Left renal cortex interstitium (tissue), 4 donors: ENCODE data around the gene CFAP107. TPM values are rescaled to one million over a fixed set of nuclear protein-coding genes. Genes with fewer than 3 reads are reported as not detected.
"Not testable (repeated sequence)": the region's sequence is repeated elsewhere in the genome, so short reads cannot be mapped to it uniquely, and the experiment has no call there.

Source experiments
- DNase-seq, 4 donors: peaks; one replicate each; pipeline ENCODE4 v3.0.0-alpha.2; 2013; ENCODE audit warnings: low read depth in 4 of 4, low spot score in 2 of 4, missing footprints in 1 of 4
- polyA plus RNA-seq, 4 donors: library from polyadenylated mRNA; unstranded; fragments of 120-200 nt; gene quantifications; one replicate each; pipeline ENCODE4 v1.2.1, GENCODE V29; 2013; ENCODE audit not compliant: insufficient read length in 4 of 4

The CFAP107 gene
- polyA plus RNA-seq, 4 donors: 0.68 to 1.1 (median 0.79) TPM

- DNase-seq: no peak
Observed at GRCh38 chr1:12776801-12777557, 31.0 kb downstream of the CFAP107 start.

GRCh38 chr1:12778061-12778460 is 32.1 kb downstream of the CFAP107 start:
- DNase-seq: no peak

- no peak for DNase-seq
Observed at GRCh38 chr1:12778907-12779306, 32.9 kb downstream of the CFAP107 start.

- DNase-seq: not testable (repeated sequence)
Observed at GRCh38 chr1:12781488-12781887, 35.5 kb downstream of the CFAP107 start.

GRCh38 chr1:12783783-12784182 is 37.8 kb downstream of the CFAP107 start:
- DNase-seq: not testable (repeated sequence)

GRCh38 chr1:12784729-12785128 is 38.7 kb downstream of the CFAP107 start:
- DNase-seq: not testable (repeated sequence)

- not testable (repeated sequence) for DNase-seq
Observed at GRCh38 chr1:12791097-12791496, 45.1 kb downstream of the CFAP107 start, which contains the start of gene PRAMEF1. PRAMEF1 (plus strand) TSS chr1:12791397; CDS start chr1:12793228, 1,831 bp downstream.

- no peak for DNase-seq
Observed at GRCh38 chr1:12798911-12799310, 52.9 kb downstream of the CFAP107 start.

GRCh38 chr1:12799730-12800129 is 53.7 kb downstream of the CFAP107 start:
- DNase-seq: no peak

GRCh38 chr1:12809933-12810332 is 63.9 kb downstream of the CFAP107 start:
- DNase-seq: no peak

GRCh38 chr1:12810691-12811408 is 64.8 kb downstream of the CFAP107 start:
- DNase-seq: no peak

- DNase-seq: no peak
Observed at GRCh38 chr1:12811409-12811784, 65.4 kb downstream of the CFAP107 start.

Other genes starting within 250 kb of the CFAP107 start
- gene DHRS3, start 128.0 kb upstream of the CFAP107 start, polyA plus RNA-seq: 100 to 1,000 TPM in 1 of 4 donors, 10 to 100 TPM in 3; 74.3 to 101 (median 86.1) TPM
- gene AADACL4, start 102.1 kb upstream of the CFAP107 start, polyA plus RNA-seq: 1 to 10 TPM in 3 of 4 donors, under 1 TPM in 1; 0.97 to 2.4 (median 2.1) TPM
- gene AADACL3, start 30.1 kb upstream of the CFAP107 start, polyA plus RNA-seq: not detected
- gene PRAMEF12, start 27.5 kb downstream of the CFAP107 start, polyA plus RNA-seq: not detected
- not detected for gene PRAMEF1, start 45.2 kb downstream of the CFAP107 start, polyA plus RNA-seq
- gene PRAMEF11, start 85.2 kb downstream of the CFAP107 start, polyA plus RNA-seq: not detected
- under 1 TPM in 3 of 4 donors, not detected in 1; 0.25 to 0.82 (median 0.44) TPM for gene HNRNPCL1, start 102.5 kb downstream of the CFAP107 start, polyA plus RNA-seq
- not detected for gene PRAMEF2, start 110.9 kb downstream of the CFAP107 start, polyA plus RNA-seq
- not detected for gene PRAMEF4, start 140.0 kb downstream of the CFAP107 start, polyA plus RNA-seq
- gene PRAMEF10, start 152.1 kb downstream of the CFAP107 start, polyA plus RNA-seq: not detected
- not detected for gene PRAMEF7, start 170.4 kb downstream of the CFAP107 start, polyA plus RNA-seq
- not detected for gene PRAMEF6, start 201.4 kb downstream of the CFAP107 start, polyA plus RNA-seq